OCI-LY1 (cell line): ENCODE measurements around the gene TM4SF5.

Source experiments
- H2AFZ ChIP-seq: fragments of 200-600 bp; sonication (generic), shearing (Covaris generic); 2 replicates; pipeline ENCODE4 v1.6.0; 2014; ENCODE audit warnings: antibody characterized with exemption, mild to moderate bottlenecking, low read length
- H3F3A ChIP-seq: fragments of 200-600 bp; sonication (generic), shearing (Covaris generic); 2 replicates; pipeline ENCODE4 v1.6.0; 2014; ENCODE audit warnings: mild to moderate bottlenecking, antibody characterized with exemption, low read length, moderate library complexity; ENCODE audit not compliant: insufficient read depth
- H3K27ac ChIP-seq: fragments of 200-600 bp; sonication (generic); 2 replicates; pipeline ENCODE4 v1.5.1; 2014; ENCODE audit warnings: low read length, mixed run types, mild to moderate bottlenecking, low read depth; ENCODE audit not compliant: poor library complexity, severe bottlenecking
- H3K27me3 ChIP-seq: fragments of 200-600 bp; sonication (generic); 2 replicates; pipeline ENCODE4 v1.6.0; 2014; ENCODE audit warnings: antibody characterized with exemption, mild to moderate bottlenecking, low read length, moderate library complexity; ENCODE audit not compliant: insufficient read depth
- H3K36me3 ChIP-seq: fragments of 200-600 bp; sonication (generic); 2 replicates; pipeline ENCODE4 v1.6.1; 2014; ENCODE audit warnings: mild to moderate bottlenecking, antibody characterized with exemption, low read length, moderate library complexity, mixed read lengths; ENCODE audit not compliant: insufficient read depth
- H3K4me1 ChIP-seq: fragments of 200-600 bp; sonication (generic); 2 replicates; pipeline ENCODE4 v1.5.1; 2014; ENCODE audit warnings: mild to moderate bottlenecking, low read length, moderate library complexity; ENCODE audit not compliant: insufficient read depth, severe bottlenecking
- H3K4me2 ChIP-seq: fragments of 200-600 bp; sonication (generic), shearing (Covaris generic); 2 replicates; pipeline ENCODE4 v1.6.1; 2014; ENCODE audit warnings: low read length
- H3K4me3 ChIP-seq: fragments of 200-600 bp; sonication (generic); 2 replicates; pipeline ENCODE4 v1.5.1; 2014; ENCODE audit warnings: low read length, low read depth, mild to moderate bottlenecking, mixed read lengths; ENCODE audit not compliant: poor library complexity, severe bottlenecking
- H3K79me2 ChIP-seq: fragments of 200-600 bp; shearing (Covaris generic); 2 replicates; pipeline ENCODE4 v1.6.1; 2016; ENCODE audit warnings: mixed run types, low read length, mixed read lengths; ENCODE audit not compliant: insufficient read depth
- H3K9ac ChIP-seq: fragments of 200-600 bp; sonication (generic), shearing (Covaris generic); 2 replicates; pipeline ENCODE4 v1.6.1; 2014; ENCODE audit warnings: mild to moderate bottlenecking, low read length, mixed read lengths
- H3K9me2 ChIP-seq: fragments of 200-600 bp; sonication (generic), shearing (Covaris generic); 2 replicates; pipeline ENCODE4 v1.6.1; 2014; ENCODE audit warnings: low read depth, mild to moderate bottlenecking, low read length, mixed read lengths
- H3K9me3 ChIP-seq: fragments of 200-600 bp; shearing (Covaris generic); 2 replicates; pipeline ENCODE4 v1.6.1; 2014; ENCODE audit warnings: low read length, mixed read lengths
- H4K20me1 ChIP-seq: fragments of 200-600 bp; sonication (generic), shearing (Covaris generic); 2 replicates; pipeline ENCODE4 v1.6.0; 2016; ENCODE audit warnings: mild to moderate bottlenecking, low read length; ENCODE audit not compliant: insufficient read depth
- EZH2 ChIP-seq: fragments of 200-600 bp; sonication (generic), shearing (Covaris generic); IDR thresholded peaks from 2 replicates; pipeline ENCODE4 v1.8.0; 2017; ENCODE audit warnings: borderline replicate concordance, mixed run types, mild to moderate bottlenecking, antibody characterized with exemption, low read length, moderate library complexity, mixed read lengths
- TF ChIP-seq, protein P1 (sequence below): fragments of 200-600 bp; sonication (generic), shearing (Covaris generic); IDR thresholded peaks from 2 replicates; pipeline ENCODE4 v1.5.1; 2017; ENCODE audit warnings: mild to moderate bottlenecking, antibody characterized with exemption, low read length, moderate library complexity, mixed read lengths

The TM4SF5 gene

DNA sequence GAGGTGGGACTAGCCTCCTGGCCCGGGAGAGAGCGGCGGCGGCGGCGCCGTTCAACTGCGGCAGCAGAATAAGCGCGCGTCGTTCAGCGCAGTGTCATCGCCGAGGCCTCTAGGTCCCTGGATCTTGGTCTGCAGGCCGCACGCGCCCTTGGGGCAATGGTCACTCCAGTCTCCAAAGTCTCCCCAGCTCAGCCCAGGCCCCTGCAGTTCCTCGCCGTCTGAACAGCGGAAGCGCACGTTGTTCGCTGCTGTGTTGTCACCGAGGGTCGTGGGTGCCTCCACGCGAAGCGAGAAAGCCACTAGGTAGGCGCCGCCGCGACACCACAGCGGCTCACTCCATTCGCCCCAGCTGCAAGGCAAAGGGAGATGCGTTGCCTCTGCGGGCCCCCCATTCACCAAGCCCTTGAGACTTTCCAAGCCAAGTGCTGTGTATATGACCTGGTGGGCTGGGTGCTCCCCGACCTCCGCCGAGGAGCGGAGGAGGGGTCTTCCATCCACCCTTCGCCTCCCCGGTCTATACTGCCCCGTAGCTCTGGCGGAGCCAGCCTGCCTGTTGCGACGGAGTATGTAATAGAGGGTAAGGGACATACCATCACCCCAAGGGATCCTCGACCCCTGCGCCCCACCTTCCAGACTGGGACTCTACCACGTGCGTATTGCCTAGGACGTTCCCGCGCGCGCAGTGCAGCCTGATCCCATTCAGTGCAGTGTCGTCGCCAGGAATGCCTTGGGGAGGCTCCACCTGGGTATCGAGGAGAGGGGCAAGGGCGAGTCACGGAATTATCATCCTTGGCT lies 13.8 kb downstream of the TM4SF5 start:
- H2AFZ ChIP-seq = no peak overlapping the region
- H3K9me3 ChIP-seq = no peaks in the 10 kb centered on the region
- no peaks in the 10 kb centered on the region for H4K20me1 ChIP-seq
- TF ChIP-seq EZH2 = no peak
- TF ChIP-seq, protein P1, sequence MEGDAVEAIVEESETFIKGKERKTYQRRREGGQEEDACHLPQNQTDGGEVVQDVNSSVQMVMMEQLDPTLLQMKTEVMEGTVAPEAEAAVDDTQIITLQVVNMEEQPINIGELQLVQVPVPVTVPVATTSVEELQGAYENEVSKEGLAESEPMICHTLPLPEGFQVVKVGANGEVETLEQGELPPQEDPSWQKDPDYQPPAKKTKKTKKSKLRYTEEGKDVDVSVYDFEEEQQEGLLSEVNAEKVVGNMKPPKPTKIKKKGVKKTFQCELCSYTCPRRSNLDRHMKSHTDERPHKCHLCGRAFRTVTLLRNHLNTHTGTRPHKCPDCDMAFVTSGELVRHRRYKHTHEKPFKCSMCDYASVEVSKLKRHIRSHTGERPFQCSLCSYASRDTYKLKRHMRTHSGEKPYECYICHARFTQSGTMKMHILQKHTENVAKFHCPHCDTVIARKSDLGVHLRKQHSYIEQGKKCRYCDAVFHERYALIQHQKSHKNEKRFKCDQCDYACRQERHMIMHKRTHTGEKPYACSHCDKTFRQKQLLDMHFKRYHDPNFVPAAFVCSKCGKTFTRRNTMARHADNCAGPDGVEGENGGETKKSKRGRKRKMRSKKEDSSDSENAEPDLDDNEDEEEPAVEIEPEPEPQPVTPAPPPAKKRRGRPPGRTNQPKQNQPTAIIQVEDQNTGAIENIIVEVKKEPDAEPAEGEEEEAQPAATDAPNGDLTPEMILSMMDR = no peak
- no peaks in the 10 kb centered on the region for H3F3A ChIP-seq
- no peaks in the 10 kb centered on the region for H3K36me3 ChIP-seq
- H3K79me2 ChIP-seq = no peaks in the 10 kb centered on the region
- no peaks in the 10 kb centered on the region for H3K9me2 ChIP-seq
- H3K4me1 ChIP-seq = peaks cover 13% of the 10 kb centered on the region
- no peak overlapping the region for H3K4me3 ChIP-seq
- no peak overlapping the region for H3K4me2 ChIP-seq
- H3K27ac ChIP-seq = no peak overlapping the region
- H3K9ac ChIP-seq = no peak overlapping the region
- peaks cover 14% of the 10 kb centered on the region; the same call in 1 of the 2 replicates for H3K27me3 ChIP-seq

DNA sequence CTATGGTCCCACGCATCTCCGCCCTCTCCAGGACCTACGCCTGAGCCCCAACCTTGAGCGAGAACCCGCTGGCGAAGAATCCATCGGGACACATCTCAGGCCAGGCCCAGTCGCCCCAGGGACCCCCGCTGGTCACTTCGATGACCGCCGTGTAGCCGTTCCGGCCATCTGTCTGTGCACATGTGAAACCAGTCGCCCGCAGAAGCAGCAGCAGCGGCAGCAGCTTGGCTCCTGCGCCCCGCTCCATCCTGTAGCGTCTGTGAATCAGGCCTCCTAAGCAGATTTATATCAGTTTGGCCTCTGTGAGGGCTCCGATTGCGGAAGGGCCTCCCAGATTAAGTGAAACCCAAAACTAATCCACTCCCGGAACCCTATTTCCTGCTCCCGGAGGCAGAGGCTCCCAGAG lies 14.4 kb downstream of the TM4SF5 start, which contains the start of gene VMO1:
TSS of gene VMO1 (minus strand) at position 259 of the 406 bp plus-strand sequence. CDS start at position 247, 12 bp downstream.
- H3K4me1 ChIP-seq = peaks cover 17% of the 10 kb centered on the region
- no peaks in the 10 kb centered on the region for H3K36me3 ChIP-seq

DNA sequence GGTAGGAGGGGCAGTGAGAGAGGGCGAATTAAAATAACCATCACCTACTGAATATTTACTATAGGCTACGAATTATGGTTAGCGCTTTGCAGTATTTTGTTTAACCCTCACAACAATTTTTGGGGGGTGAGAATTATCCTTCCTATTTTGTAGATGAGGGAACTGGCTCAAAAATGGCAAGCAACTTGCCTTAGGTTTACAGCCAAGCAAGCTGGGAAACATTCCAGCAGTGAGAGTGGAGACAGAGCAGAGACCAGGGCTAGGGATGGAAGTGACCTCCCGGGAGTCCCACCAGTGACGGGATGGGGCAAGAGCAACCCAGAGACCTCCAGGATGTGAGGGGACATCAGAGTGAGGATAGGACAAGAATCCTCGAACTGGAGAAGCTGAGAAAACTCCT lies 14.8 kb downstream of the TM4SF5 start:
- peaks cover 11% of the 10 kb centered on the region; the same call in 1 of the 2 replicates for H3K27me3 ChIP-seq
- no peak for TF ChIP-seq EZH2
- TF ChIP-seq, protein P1 = no peak
- no peak overlapping the region for H2AFZ ChIP-seq

More for the DNA sequence above, 14.4 kb downstream of the TM4SF5 start, which contains the start of gene VMO1:
- Histone ChIP-seq H2AFZ (no peak within 1 kb of the TSS), H3K9me2 (no peaks in the 10 kb centered on the region), H3F3A (no peaks in the 10 kb centered on the region), H3K27me3 (peaks cover 11% of the 10 kb centered on the region; the same call in 1 of the 2 replicates), H3K79me2 (no peaks in the 10 kb centered on the region), H3K9me3 (no peaks in the 10 kb centered on the region), H3K9ac (no peak within 1 kb of the TSS), H3K4me2 (no peak within 1 kb of the TSS), H4K20me1 (no peaks in the 10 kb centered on the region), H3K4me3 (no peak within 1 kb of the TSS), H3K27ac (no peak within 1 kb of the TSS)
- no peak for TF ChIP-seq EZH2
- TF ChIP-seq, protein P1 = no peak

More for the DNA sequence above, 14.8 kb downstream of the TM4SF5 start:
- Histone ChIP-seq H3K9me2 (no peaks in the 10 kb centered on the region), H3K27ac (no peak overlapping the region), H3K9ac (no peak overlapping the region), H3K79me2 (no peaks in the 10 kb centered on the region), H3K4me1 (peaks cover 17% of the 10 kb centered on the region), H3K9me3 (no peaks in the 10 kb centered on the region), H3K4me2 (no peak overlapping the region), H3K36me3 (no peaks in the 10 kb centered on the region), H3K4me3 (no peak overlapping the region), H4K20me1 (no peaks in the 10 kb centered on the region), H3F3A (no peaks in the 10 kb centered on the region)
